ENCODE measurements around the gene SAC3D1. TPM values are rescaled to one million over a fixed set of nuclear protein-coding genes. Genes with fewer than 3 reads are reported as not detected.
"Not testable (repeated sequence)": the region's sequence is repeated elsewhere in the genome, so short reads cannot be mapped to it uniquely, and the experiment has no call there.

The SAC3D1 gene
- total RNA-seq, 2 experiments from 2014 or later = 35.9 to 40.5 TPM

- Mint-ChIP-seq H3K27ac (peak overlapping the region; percentile 97), H3K4me3 (peak overlapping the region; percentile 84), H3K27me3 (no peaks in the 10 kb centered on the region), H3K4me1 (peaks cover 26% of the 10 kb centered on the region), H3K9me3 (no peaks in the 10 kb centered on the region), H3K36me3 (ENCODE audit: low read depth) (peaks cover 19% of the 10 kb centered on the region)
- ChIA-PET POLR2A (no interaction called here), CTCF (interaction anchor here (0.6 to 4.9 kb wide), 46 partner anchors 9 to 1353 kb away, joined by 3 to 54 read pairs (median 4); partner anchors contain the start of genes ATG2A, BATF2, CDC42BPG and CDCA5)
- DNase-seq = peak; percentile 94
Measured at GRCh38 chr11:65013130-65013887, 27.7 kb upstream of the SAC3D1 start.

DNA sequence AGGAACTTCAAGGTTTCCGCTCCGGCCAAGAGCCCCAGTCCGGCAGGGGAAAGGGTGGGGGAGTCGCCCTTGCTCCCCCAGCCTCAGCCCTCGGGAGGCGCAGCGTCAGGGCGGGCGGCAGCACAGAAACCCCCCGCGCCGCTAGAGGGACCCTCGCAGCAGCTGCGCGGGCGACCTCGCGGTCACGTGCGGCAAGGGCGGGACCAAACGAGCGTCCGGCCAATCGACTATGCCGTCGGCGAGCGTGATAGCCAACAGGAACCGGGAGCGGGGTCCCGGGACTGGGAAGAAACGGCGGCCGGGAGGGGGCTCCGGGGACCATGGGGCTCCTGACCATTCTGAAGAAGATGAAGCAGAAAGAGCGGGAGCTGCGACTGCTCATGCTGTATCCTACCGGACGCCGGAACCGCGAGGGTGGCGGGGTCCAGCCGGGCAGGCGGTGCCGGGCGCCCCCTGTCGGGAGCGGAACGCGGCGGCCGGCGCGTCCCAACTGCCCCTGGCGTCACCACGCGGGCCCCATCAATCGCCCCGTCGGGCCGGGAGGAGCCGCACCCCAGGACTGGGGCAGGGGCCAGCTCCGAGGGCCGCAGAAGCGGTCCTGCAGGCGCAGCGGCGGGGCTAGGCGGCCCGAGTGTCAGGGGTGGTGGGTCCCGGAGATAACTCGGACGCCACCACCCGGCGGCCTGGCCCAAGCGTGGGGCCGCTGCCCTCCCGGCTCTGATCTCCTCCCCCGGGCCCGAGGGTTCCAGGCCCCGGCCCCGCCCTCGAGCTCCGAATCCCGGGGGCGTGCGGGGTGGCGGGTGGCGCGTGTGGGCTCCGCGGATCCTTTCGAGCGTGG, 26.9 kb upstream of the SAC3D1 start, which contains the start of gene ARL2:
TSS of gene ARL2 (plus strand) at position 273 of the 838 bp plus-strand sequence. CDS start at position 321, 48 bp downstream.
- ChIA-PET POLR2A (no interaction called here), CTCF (interaction anchor here (0.6 to 4.9 kb wide), 46 partner anchors 8 to 319 kb away, joined by 3 to 54 read pairs (median 4); partner anchors contain the start of genes ATG2A, BATF2, CDC42BPG and CDC42EP2)
- Mint-ChIP-seq H3K9me3 (no peaks in the 10 kb centered on the region), H3K27ac (peak within 1 kb of the TSS; percentile 97), H3K27me3 (no peaks in the 10 kb centered on the region), H3K36me3 (ENCODE audit: low read depth) (peaks cover 22% of the 10 kb centered on the region), H3K4me1 (peaks cover 26% of the 10 kb centered on the region), H3K4me3 (peak within 1 kb of the TSS; percentile 94)
- DNase-seq = peak; percentile 85

DNA sequence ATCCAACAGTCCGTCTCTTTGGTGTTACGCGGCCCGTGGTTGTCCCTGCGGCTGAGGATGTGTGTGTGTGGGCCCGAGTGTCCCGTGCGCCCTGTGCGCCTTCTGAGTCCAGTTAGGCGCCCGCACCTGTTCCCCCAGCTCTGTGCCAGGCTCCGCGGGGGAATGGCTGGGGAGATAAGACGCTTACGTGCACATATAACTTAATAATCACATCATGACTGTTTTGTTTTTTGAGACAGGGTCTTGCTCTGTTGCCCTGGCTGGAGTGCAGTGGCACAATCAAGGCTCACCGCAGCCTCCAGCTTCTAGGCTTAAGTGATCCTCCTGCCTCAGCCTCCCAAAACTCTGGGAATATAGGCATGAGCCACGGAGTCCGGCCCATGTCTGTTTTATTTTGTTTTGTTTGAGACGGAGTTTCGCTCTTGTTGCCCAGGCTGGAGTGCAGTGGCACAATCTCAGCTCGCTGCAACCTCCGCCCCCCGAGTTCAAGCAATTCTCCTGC, 26.2 kb upstream of the SAC3D1 start:
- DNase-seq = no peak
- no peaks in the 10 kb centered on the region for H3K27me3 Mint-ChIP-seq
- no peaks in the 10 kb centered on the region for H3K9me3 Mint-ChIP-seq
- peak overlapping the region; percentile 96 for H3K27ac Mint-ChIP-seq
- ChIA-PET CTCF (interaction anchor here (0.7 to 4.9 kb wide), 46 partner anchors 8 to 319 kb away, joined by 3 to 54 read pairs (median 4); partner anchors contain the start of genes ATG2A, BATF2, CDC42BPG and CDC42EP2), POLR2A (interaction anchor here (0.9 kb wide), 1 partner anchor 82 kb away, joined by 3 read pairs; no protein-coding TSS in a partner anchor)
- H3K36me3 Mint-ChIP-seq (ENCODE audit: low read depth) = peaks cover 22% of the 10 kb centered on the region
- peak overlapping the region; percentile 94 for H3K4me3 Mint-ChIP-seq
- peaks cover 26% of the 10 kb centered on the region for H3K4me1 Mint-ChIP-seq

GRCh38 chr11:65016705-65017104, 24.3 kb upstream of the SAC3D1 start:
- Mint-ChIP-seq H3K36me3 (ENCODE audit: low read depth) (peaks cover 22% of the 10 kb centered on the region), H3K27me3 (no peaks in the 10 kb centered on the region), H3K27ac (peak overlapping the region; percentile 36), H3K4me3 (no peak overlapping the region), H3K9me3 (no peaks in the 10 kb centered on the region), H3K4me1 (peaks cover 26% of the 10 kb centered on the region)
- no peak for DNase-seq
- POLR2A ChIA-PET = no interaction called here
- CTCF ChIA-PET = interaction anchor here (0.7 kb wide), 1 partner anchor 24 kb away, joined by 4 read pairs; no protein-coding TSS in a partner anchor

DNA sequence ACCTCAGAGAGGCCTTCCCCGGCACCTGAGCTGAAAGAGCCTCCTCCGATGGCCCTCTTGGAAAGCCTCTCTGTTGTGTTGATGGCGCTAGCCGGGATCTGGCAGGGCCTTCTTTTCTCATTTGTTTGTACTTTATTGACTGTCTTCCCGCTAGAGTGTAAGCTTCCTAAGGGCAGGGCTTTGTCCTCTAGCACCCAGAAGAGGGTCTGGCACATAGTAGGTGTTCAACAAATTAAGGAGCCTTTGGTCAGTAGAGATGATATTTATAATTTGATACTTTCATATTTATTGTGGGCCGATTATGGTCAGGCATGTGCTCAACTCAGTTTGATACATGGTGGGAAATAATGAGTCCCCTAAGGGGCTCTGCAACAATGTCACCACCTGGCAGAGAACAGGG, 23.1 kb upstream of the SAC3D1 start:
- Mint-ChIP-seq H3K27ac (no peak overlapping the region), H3K36me3 (ENCODE audit: low read depth) (peaks cover 22% of the 10 kb centered on the region), H3K4me3 (no peak overlapping the region), H3K4me1 (peaks cover 25% of the 10 kb centered on the region), H3K27me3 (no peaks in the 10 kb centered on the region), H3K9me3 (no peaks in the 10 kb centered on the region)
- ChIA-PET CTCF (interaction anchor here (1.2 kb wide), 1 partner anchor 99 kb away, joined by 3 read pairs; the partner anchor contains the start of gene ZNHIT2), POLR2A (no interaction called here)
- no peak for DNase-seq

GRCh38 chr11:65019824-65020223, 21.2 kb upstream of the SAC3D1 start:
- H3K9me3 Mint-ChIP-seq = no peaks in the 10 kb centered on the region
- POLR2A ChIA-PET = no interaction called here

GRCh38 chr11:65021003-65021402, 20.0 kb upstream of the SAC3D1 start:
- ChIA-PET CTCF (interaction anchor here (1.4 kb wide), 1 partner anchor 15 kb away, joined by 3 read pairs; no protein-coding TSS in a partner anchor), POLR2A (no interaction called here)
- H3K27me3 Mint-ChIP-seq = no peaks in the 10 kb centered on the region
- peaks cover 9% of the 10 kb centered on the region for H3K4me1 Mint-ChIP-seq
- no peak overlapping the region for H3K4me3 Mint-ChIP-seq
- H3K9me3 Mint-ChIP-seq = no peaks in the 10 kb centered on the region
- H3K27ac Mint-ChIP-seq = no peak overlapping the region
- peaks cover 20% of the 10 kb centered on the region for H3K36me3 Mint-ChIP-seq (ENCODE audit: low read depth)
- DNase-seq = no peak

More at GRCh38 chr11:65019824-65020223, 21.2 kb upstream of the SAC3D1 start:
- no peak overlapping the region for H3K4me3 Mint-ChIP-seq
- H3K27me3 Mint-ChIP-seq = no peaks in the 10 kb centered on the region
- peaks cover 16% of the 10 kb centered on the region for H3K4me1 Mint-ChIP-seq
- H3K36me3 Mint-ChIP-seq (ENCODE audit: low read depth) = peaks cover 22% of the 10 kb centered on the region
- CTCF ChIA-PET = interaction anchor here (0.5 to 0.6 kb wide), 2 partner anchors 31 to 355 kb away, joined by 3 to 5 read pairs; no protein-coding TSS in a partner anchor
- H3K27ac Mint-ChIP-seq = no peak overlapping the region
- no peak for DNase-seq

- Mint-ChIP-seq H3K27ac (no peak overlapping the region), H3K4me1 (peaks cover 5% of the 10 kb centered on the region), H3K27me3 (no peaks in the 10 kb centered on the region), H3K36me3 (ENCODE audit: low read depth) (peaks cover 16% of the 10 kb centered on the region), H3K4me3 (no peak overlapping the region), H3K9me3 (no peaks in the 10 kb centered on the region)
- ChIA-PET CTCF (interaction anchor here (1.4 to 1.7 kb wide), 2 partner anchors 8 to 15 kb away, joined by 3 read pairs; partner anchors contain the start of gene ARL2), POLR2A (no interaction called here)
- no peak for DNase-seq
Measured at GRCh38 chr11:65021509-65021908, 19.5 kb upstream of the SAC3D1 start.

- DNase-seq; H3K27me3 Mint-ChIP-seq; POLR2A ChIA-PET; H3K36me3 Mint-ChIP-seq (ENCODE audit: low read depth); H3K4me3 Mint-ChIP-seq; H3K27ac Mint-ChIP-seq; H3K9me3 Mint-ChIP-seq: not testable (repeated sequence)
- CTCF ChIA-PET = interaction anchor here (0.7 to 1.3 kb wide), 2 partner anchors 11 to 22 kb away, joined by 3 to 4 read pairs; no protein-coding TSS in a partner anchor
- H3K4me1 Mint-ChIP-seq = peaks cover 14% of the 10 kb centered on the region
Measured at GRCh38 chr11:65023502-65023901, 17.5 kb upstream of the SAC3D1 start.

GRCh38 chr11:65026810-65027209, 14.2 kb upstream of the SAC3D1 start:
- DNase-seq = no peak
- H3K27ac Mint-ChIP-seq = peak overlapping the region; percentile 93
- ChIA-PET CTCF (interaction anchor here (0.5 to 3.8 kb wide), 10 partner anchors 10 to 183 kb away, joined by 3 to 25 read pairs (median 3); partner anchors contain the start of genes ARL2, SAC3D1 and ZNHIT2), POLR2A (interaction anchor here (0.6 kb wide), 1 partner anchor 248 kb away, joined by 4 read pairs; no protein-coding TSS in a partner anchor)
- H3K4me1 Mint-ChIP-seq = peaks cover 19% of the 10 kb centered on the region
- H3K27me3 Mint-ChIP-seq = no peaks in the 10 kb centered on the region
- H3K9me3 Mint-ChIP-seq = no peaks in the 10 kb centered on the region
- peak overlapping the region; percentile 78 for H3K4me3 Mint-ChIP-seq
- no peaks in the 10 kb centered on the region for H3K36me3 Mint-ChIP-seq (ENCODE audit: low read depth)

GRCh38 chr11:65027213-65028067, 13.6 kb upstream of the SAC3D1 start, which contains the start of gene SNX15:
TSS of gene SNX15 (plus strand) at chr11:65027439. CDS start at chr11:65027538, 99 bp downstream.
- DNase-seq = peak; percentile 96
- Mint-ChIP-seq H3K27ac (peak within 1 kb of the TSS; percentile 93), H3K27me3 (no peaks in the 10 kb centered on the region), H3K36me3 (ENCODE audit: low read depth) (no peaks in the 10 kb centered on the region), H3K9me3 (no peaks in the 10 kb centered on the region), H3K4me1 (peaks cover 19% of the 10 kb centered on the region), H3K4me3 (peak within 1 kb of the TSS; percentile 78)
- POLR2A ChIA-PET = no interaction called here
- CTCF ChIA-PET = interaction anchor here (0.6 to 3.8 kb wide), 10 partner anchors 10 to 183 kb away, joined by 3 to 25 read pairs (median 5); partner anchors contain the start of genes ARL2, SAC3D1 and ZNHIT2
